Endometrial microvascular endothelial cells (primary cell): ENCODE results near the gene RTP2. TPM values are rescaled to one million over a fixed set of nuclear protein-coding genes. Genes with fewer than 3 reads are reported as not detected.

Source experiments
- in situ Hi-C: cut with HindIII; loops from 2 replicates; pipeline ENCODE4 v1.10.0; 2017; ENCODE audit warnings: low sequenced_read_pairs, low pct_unique_long_range_greater_than_20kb; ENCODE audit errors: inconsistent ontology term
- total RNA-seq: library from RNA; depleted of rRNA; stranded (reverse); fragments of >200 nt; gene quantifications from one replicate; pipeline ENCODE4 v1.2.3, GENCODE V29; 2015; ENCODE audit errors: inconsistent ontology term

Gene RTP2
- total RNA-seq, 1 donor from 2014 or later = not detected

DNA sequence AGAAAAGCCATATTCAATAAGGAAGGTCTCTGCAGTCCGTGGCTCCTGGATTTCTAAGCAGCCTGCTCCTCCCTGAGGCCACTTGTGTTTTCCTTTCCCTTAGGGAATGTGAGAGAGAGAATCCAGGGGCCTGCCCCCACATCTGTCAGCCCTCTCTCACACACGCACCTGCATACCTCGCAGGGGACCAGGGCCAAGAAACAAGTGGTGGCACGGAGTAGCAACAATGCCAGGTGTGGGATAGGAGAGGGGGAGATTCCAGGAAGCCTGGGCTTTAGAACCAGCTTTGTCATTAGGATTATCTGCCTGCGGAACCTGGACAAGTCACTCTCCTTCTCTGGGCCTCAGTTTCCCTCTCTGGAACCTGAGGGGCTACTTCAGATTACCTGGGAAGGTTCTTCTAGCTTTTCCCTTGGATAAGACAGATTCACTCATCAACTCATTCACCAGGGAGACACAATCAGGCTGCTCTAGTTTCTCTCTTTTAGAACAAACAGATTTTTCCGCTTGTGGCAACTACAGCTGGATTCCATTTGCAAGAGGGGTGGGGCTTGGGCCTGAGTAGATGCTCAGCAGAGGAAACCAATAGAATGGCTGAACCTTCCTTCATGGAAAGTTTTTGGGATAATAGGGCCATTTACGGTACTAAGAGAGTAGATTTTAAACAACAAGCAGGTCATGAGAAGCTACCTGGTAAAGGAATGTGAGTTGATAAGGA is 23.5 kb upstream of the RTP2 start:
- in situ Hi-C loops = loop anchor here (25.0 kb wide), 4 partner anchors 511 to 1411 kb away; no protein-coding TSS in a partner anchor

GRCh38 chr3:187725224-187725623 is 22.9 kb upstream of the RTP2 start:
- in situ Hi-C loops = loop anchor here (25.0 kb wide), 4 partner anchors 512 to 1412 kb away; no protein-coding TSS in a partner anchor

DNA sequence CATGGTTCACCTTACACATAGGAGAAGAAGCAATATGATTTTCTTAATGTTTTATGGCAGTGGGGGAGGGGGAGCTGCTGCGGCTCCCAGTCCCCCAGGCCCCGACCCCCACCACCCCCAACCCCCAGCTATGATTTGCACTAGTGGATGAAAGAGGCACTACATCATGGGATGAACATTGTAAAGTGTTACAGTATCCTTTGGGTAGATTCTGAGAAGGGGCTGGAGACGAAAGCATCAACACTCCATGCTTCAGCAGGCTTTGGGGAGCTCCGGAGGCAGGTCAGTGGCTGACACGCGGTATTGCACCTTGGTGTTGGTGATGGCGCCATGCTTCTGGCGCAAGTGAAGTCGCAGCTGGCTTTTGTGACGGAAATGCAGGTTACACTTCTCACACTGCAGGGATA is 19.9 kb upstream of the RTP2 start:
- in situ Hi-C loops = no loop called here

DNA sequence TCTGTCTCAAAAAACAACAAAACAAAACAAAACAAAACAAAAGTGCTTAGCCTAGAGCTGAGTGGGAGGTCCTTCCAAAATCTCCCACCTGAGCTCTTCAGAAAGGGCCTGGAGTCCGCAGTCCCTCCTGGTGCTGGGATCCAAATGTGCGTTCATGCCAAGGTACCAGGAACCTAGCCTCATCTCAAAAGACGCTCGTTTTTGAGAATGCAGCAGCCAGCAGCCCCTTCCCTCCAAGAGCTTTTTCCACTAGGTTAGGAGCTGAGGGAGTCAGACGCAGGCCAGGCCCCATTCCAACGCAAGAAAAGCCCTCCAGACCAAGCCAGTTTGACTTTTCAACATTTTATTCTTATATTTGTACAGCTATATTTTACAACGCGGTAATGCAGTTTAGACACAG is 18.7 kb upstream of the RTP2 start:
- in situ Hi-C loops = no loop called here

- in situ Hi-C loops = no loop called here
These were observed 17.9 kb upstream of the RTP2 start for GRCh38 chr3:187720337-187720670.

DNA sequence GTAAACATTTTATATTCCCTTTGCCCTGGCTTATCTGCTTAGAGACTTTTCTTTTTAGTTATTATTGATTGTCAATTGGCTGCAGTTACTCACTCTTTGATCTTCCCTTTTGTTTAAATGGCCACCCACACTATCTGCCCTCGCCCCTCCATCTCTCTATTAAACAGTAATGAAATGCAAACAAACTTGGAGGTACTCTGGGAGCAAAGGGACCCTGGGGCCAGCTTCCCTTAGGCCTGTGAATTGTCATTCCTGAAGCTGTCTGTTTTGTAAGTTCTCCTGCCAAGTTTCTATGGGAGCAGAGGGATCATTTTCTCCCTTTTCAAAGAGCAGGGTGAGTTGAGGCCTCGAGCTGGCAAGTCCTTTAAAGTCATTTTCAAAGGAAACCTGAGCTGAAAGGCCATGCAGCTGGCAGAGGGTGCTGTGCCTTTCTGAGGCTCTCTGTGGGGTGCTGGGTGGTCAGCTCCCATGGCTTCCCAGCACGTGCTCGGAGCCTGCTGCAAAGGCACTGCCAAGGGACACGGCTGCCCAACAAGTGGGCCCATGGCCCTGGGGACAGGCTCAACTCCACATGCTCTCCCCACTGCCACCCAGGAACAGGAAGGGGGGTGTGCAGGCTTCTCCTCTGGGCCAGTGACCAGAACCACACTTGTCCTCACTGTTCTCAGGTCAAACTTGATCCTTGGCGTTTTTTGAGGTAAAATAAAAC is 17.4 kb upstream of the RTP2 start:
- in situ Hi-C loops = no loop called here

DNA sequence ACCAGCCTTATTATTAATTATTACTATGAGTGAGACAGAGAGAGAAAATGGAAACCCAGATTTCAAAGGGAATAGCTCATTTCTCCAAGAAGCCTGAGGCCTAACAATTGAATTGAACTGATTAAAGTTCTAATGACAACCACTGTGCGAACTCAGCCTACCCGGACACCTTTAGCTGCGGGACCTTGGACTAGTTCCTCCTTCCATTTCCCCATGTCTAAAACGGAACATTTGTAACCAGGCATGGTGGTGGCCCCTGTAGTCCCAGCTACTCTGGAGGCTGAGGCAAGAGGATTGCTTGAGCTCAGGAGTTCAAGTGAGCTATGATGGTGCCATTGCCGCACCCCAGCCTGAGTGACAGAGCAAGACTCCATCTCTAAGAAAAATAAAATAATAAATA is 16.4 kb upstream of the RTP2 start:
- in situ Hi-C loops = no loop called here

- in situ Hi-C loops = no loop called here
These were observed 15.2 kb upstream of the RTP2 start for GRCh38 chr3:187717572-187717971.

DNA sequence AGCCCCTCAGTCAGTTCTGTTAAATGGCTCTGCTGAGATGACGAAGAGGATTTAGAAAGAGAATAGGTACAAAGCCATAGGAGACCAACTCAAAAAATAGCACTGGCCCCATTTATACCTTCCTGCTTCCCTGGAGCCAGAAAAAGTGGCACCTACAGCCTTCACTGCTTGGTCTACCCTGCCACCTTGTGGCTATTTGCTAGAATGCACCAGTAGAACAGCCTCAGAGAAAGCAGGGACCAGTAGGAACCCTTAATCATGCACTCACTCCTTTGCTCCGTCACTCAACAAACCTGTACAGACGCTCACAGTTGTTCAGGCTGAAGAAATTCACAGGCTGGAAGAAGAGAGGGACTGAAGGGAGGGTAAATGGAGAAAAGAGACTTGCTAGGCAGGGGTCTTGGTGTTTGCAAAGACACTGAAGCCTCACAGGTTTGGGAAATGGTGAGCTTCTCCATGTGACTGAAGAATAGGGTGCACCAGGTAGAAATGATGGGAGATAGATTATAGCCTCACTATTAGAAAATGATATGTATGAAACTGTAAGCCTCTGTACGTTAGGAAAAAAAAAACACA is 12.1 kb upstream of the RTP2 start:
- in situ Hi-C loops = no loop called here

GRCh38 chr3:187713504-187713903 is 11.1 kb upstream of the RTP2 start:
- in situ Hi-C loops = no loop called here

DNA sequence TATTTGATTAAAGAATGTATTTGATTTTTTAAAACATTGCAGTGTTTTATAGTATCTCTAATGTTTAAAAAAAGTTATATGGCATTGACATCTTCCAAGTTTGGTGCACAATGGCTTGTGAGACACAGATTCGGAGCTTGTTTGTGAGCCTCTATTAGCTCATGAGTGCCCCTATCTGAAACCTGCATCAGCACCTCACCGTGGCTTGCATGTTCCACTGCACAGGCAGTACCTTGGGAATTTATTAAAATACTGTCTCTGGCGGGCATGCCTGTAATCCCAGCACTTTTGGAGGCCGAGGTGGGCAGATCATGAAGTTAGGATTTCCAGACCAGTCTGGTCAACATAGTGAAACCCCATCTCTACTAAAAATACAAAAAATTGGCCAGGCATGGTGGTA is 6.8 kb upstream of the RTP2 start:
- in situ Hi-C loops = no loop called here

GRCh38 chr3:187708696-187709095 is 6.3 kb upstream of the RTP2 start:
- in situ Hi-C loops = no loop called here

- in situ Hi-C loops = no loop called here
These were observed 4.6 kb upstream of the RTP2 start for GRCh38 chr3:187706971-187707370.

GRCh38 chr3:187705164-187705563 is 2.8 kb upstream of the RTP2 start:
- in situ Hi-C loops = no loop called here

GRCh38 chr3:187700249-187700648 is 2.1 kb downstream of the RTP2 start:
- in situ Hi-C loops = no loop called here

GRCh38 chr3:187698499-187699399 is 3.6 kb downstream of the RTP2 start:
- in situ Hi-C loops = loop anchor here (25.0 kb wide), 1 partner anchor 486 kb away; no protein-coding TSS in a partner anchor

GRCh38 chr3:187696021-187696420 is 6.3 kb downstream of the RTP2 start:
- in situ Hi-C loops = loop anchor here (25.0 kb wide), 1 partner anchor 484 kb away; no protein-coding TSS in a partner anchor

- in situ Hi-C loops = loop anchor here (25.0 kb wide), 1 partner anchor 483 kb away; no protein-coding TSS in a partner anchor
These were observed 6.9 kb downstream of the RTP2 start for GRCh38 chr3:187695449-187695848.

- in situ Hi-C loops = loop anchor here (25.0 kb wide), 1 partner anchor 482 kb away; no protein-coding TSS in a partner anchor
These were observed 7.6 kb downstream of the RTP2 start for GRCh38 chr3:187694801-187695200.
